ENCODE results near the gene USP34.

USP34 gene

DNA sequence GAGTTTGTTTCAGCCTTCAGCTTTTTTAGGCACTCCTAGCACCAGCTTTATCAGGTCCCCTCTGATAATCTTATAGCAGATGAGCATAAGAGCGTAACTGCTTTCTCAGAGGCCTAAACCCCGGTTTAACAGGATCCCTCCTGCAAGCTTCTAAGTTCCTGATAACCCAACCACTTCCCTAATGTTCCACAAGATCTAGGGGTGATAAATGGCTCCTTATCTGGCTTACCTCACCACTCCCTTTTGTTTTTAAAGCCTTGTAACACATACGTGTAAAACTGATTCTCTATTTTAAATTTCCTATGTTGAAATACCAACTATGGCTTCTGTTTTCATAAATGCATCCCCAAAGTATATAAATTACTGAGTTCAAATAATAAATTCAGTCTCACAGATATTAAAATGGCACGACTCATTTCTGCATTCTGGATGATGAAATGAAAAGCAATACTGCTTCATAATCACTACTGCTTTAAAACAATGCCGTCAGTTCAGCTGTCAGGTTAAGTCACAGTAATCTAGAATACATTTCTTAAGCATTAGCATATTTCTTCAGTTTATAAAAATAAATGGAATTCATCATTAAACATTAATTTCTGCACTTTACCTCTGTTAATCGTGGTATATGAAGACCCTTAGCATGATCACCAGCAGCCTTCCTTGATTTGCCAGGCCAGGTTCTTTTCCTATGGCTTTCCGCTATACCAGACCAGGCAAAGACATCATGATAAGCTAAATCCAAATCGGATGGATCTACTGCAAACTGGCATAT, 182.6 kb downstream of the USP34 start:
- TF ChIP-seq, protein P1, sequence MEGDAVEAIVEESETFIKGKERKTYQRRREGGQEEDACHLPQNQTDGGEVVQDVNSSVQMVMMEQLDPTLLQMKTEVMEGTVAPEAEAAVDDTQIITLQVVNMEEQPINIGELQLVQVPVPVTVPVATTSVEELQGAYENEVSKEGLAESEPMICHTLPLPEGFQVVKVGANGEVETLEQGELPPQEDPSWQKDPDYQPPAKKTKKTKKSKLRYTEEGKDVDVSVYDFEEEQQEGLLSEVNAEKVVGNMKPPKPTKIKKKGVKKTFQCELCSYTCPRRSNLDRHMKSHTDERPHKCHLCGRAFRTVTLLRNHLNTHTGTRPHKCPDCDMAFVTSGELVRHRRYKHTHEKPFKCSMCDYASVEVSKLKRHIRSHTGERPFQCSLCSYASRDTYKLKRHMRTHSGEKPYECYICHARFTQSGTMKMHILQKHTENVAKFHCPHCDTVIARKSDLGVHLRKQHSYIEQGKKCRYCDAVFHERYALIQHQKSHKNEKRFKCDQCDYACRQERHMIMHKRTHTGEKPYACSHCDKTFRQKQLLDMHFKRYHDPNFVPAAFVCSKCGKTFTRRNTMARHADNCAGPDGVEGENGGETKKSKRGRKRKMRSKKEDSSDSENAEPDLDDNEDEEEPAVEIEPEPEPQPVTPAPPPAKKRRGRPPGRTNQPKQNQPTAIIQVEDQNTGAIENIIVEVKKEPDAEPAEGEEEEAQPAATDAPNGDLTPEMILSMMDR (conservative IDR thresholded peaks at IDR 0.05), result no peak
- H3K27ac ChIP-seq, result peak overlapping the region; percentile 59

DNA sequence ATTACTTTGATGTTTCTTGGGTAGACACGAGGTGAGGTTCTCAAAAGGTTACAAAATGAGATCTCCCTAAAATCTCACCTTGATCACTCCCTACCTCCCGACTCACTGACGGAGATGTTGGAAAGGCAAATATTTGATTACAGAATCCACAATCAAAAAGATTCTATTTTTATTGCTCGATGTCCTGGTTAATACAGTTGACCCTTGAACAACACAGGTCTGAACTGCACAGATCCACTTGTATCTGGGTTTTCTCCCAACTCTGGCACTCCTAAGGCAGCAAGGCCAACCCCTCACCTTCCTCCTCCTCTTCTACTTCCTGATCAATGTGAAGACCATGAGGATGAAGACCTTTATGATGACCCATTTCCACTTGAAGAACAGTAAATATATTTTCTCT, 183.6 kb downstream of the USP34 start:
- peak overlapping the region; percentile 59 for H3K27ac ChIP-seq
- TF ChIP-seq, protein P1 (conservative IDR thresholded peaks at IDR 0.05), result no peak

DNA sequence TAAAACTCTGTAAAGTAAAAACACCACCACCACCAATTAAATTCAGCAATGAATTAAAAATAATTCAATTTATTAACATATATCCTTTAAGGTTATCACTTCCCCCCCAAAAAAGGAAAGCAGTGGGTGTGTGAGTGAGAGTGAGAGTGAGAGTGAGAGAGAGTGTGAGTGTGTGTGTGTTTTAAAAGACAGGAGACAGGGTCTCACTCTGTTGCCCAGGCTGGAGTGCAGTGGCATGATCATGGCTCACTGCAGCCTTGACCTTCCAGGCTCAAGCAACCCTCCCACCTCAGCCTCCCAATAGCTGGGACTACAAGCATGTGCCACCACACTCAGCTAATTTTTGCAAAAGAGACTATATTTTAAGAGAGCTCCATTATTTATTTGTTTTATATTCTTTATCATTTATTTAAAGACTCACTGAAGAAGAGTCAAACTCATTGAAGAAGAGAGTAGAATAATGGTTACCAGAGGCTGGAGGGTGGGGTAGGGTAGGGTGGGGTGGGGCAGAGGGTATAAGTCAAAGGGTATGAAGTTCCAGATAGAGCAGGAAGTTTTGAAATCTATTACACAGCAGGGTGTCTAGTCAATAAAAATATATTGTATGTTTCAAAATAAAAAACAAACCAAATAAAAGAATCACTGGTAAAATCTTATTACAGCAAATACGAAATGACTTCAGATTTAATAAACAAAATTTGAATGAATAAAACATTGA, 187.3 kb downstream of the USP34 start:
- TF ChIP-seq, protein P1 (conservative IDR thresholded peaks at IDR 0.05), result no peak
- peak overlapping the region; percentile 81 for H3K27ac ChIP-seq

DNA sequence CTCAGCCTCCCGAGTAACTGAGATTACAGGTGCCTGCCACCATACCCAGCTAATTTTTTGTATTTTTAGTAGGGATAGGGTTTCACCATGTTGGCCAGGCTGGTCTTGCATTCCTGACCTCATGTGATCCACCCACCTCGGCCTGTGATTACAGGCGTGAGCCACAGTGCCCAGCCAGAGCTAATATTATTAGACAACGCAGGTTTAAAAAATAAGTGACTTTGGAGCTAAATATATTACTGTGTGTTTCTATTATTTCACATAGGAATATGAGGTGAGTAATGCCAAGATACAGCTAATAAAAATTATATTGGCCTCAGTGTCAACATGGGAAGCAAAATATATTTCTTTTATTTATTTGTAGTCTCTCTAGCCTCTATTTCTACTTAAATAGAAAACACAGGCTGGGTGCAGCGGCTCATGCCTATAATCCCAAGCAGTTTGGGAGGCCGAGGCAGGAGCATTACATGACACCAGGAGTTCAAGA, 188.7 kb downstream of the USP34 start:
- TF ChIP-seq, protein P1 (conservative IDR thresholded peaks at IDR 0.05), result no peak
- peak overlapping the region; percentile 81 for H3K27ac ChIP-seq

DNA sequence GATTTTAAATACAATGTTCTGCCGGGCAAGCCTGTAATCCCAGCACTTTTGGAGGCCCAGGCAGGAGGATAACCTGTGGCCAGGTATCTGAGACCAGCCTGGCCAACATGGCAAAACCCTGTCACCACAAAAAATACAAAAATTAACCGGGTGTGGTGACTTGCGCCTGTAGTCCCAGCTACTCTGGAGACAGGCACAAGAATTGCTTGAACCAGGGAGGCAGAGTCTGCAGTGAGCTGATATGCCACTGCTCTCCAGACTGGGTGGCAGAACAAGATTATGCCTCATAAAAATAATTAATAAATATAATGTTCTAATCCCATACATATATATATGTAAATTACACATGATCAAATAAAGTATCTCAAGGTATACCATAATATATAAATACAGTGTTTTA, 189.6 kb downstream of the USP34 start:
- TF ChIP-seq, protein P1 (conservative IDR thresholded peaks at IDR 0.05), result no peak
- peak overlapping the region; percentile 81 for H3K27ac ChIP-seq

DNA sequence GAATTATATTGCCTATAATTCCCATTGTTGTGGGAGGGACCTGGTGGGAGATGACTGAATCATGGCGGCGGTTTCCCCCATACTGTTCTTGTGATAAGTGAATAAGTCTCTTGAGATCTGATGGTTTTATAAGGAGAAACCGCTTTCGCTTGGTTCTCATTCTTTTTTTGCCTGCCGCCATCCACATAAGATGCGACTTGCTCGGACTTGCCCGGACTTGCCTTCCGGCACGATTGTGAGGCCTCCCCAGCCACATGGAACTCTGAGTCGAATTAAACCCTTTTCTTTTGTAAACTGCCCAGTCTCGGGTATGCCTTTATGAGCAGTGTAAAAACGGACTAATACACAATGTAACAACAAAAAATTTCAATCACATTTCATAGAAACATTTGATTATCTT, 193.1 kb downstream of the USP34 start:
- TF ChIP-seq, protein P1 (conservative IDR thresholded peaks at IDR 0.05), result no peak
- no peak overlapping the region for H3K27ac ChIP-seq

DNA sequence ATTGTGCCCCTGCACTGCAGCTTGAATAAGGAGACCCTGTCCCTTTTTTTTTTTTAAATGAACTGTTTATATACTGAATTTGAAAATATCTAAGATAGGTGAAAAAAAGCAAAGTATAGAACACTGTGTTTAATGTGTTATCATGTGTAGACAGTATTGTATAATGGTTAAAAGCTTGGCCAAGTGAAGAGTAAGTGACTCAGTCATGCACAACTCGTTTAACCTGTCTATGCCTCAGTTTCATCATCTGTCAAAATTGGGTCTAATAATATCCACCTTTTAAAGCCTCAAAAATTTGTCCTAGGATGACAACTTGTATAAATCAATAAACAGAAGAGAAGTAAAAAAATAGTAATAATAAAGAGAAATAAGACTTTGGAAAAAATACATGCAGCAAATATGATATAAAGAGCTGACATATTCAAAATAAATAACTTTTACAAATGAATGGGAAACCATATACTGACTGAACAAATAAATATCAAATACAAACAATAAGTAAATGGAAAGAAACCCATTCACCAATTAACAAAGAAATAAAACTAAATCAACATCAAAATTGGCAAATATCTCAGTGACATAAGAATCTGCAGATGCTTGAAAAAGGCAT, 195.2 kb downstream of the USP34 start:
- TF ChIP-seq, protein P1 (conservative IDR thresholded peaks at IDR 0.05), result no peak
- no peak overlapping the region for H3K27ac ChIP-seq
